GM23338 (cell line): Measurements from ENCODE around the gene TMC2. TPM values are rescaled to one million over a fixed set of nuclear protein-coding genes. Genes with fewer than 3 reads are reported as not detected.

Experiments
- ATAC-seq: fragments of 200-7000 bp; cut with Tn5 transposase; 3 replicates; pipeline ENCODE4 v1.9.1; 2020
- DNase-seq: peaks from one replicate; pipeline ENCODE4 v3.0.0-alpha.2; 2015; ENCODE audit warnings: low spot score
- H2AFZ ChIP-seq: fragments of 200-600 bp; sonication (generic); 2 replicates; pipeline ENCODE4 v1.8.0; 2016; ENCODE audit warnings: antibody characterized with exemption, mild to moderate bottlenecking, moderate library complexity
- H3F3A ChIP-seq: fragments of 200-600 bp; sonication (generic); replicated peaks from 2 replicates; pipeline ENCODE4 v1.8.0; 2017; ENCODE audit warnings: antibody characterized with exemption, mixed run types, low read depth
- H3K27ac ChIP-seq: fragments of 200-600 bp; sonication (generic); 2 replicates; pipeline ENCODE4 v1.6.1; 2016; ENCODE audit warnings: low read depth
- H3K27me3 ChIP-seq: fragments of 200-600 bp; sonication (generic); 2 replicates; pipeline ENCODE4 v1.8.0; 2016; ENCODE audit warnings: mild to moderate bottlenecking, mixed run types, moderate library complexity; ENCODE audit not compliant: insufficient read depth
- H3K36me3 ChIP-seq: fragments of 200-600 bp; sonication (generic); 2 replicates; pipeline ENCODE4 v1.8.0; 2016; ENCODE audit warnings: mild to moderate bottlenecking; ENCODE audit not compliant: insufficient read depth
- H3K4me1 ChIP-seq: fragments of 200-600 bp; sonication (generic); 2 replicates; pipeline ENCODE4 v1.8.0; 2016; ENCODE audit warnings: mild to moderate bottlenecking, moderate library complexity; ENCODE audit not compliant: insufficient read depth
- H3K4me2 ChIP-seq: fragments of 200-600 bp; sonication (generic); 2 replicates; pipeline ENCODE4 v1.7.1; 2017; ENCODE audit warnings: mixed run types
- H3K4me3 ChIP-seq: fragments of 200-600 bp; sonication (generic); 2 replicates; pipeline ENCODE4 v1.6.1; 2016; ENCODE audit warnings: mixed run types
- H3K79me2 ChIP-seq: fragments of 200-600 bp; sonication (generic); replicated peaks from 2 replicates; pipeline ENCODE4 v1.8.0; 2017; ENCODE audit warnings: mild to moderate bottlenecking; ENCODE audit not compliant: insufficient read depth
- H3K9me2 ChIP-seq: fragments of 200-600 bp; sonication (generic); 2 replicates; pipeline ENCODE4 v1.8.0; 2017; ENCODE audit not compliant: insufficient read depth
- H4K20me1 ChIP-seq: fragments of 200-600 bp; sonication (generic); replicated peaks from 2 replicates; pipeline ENCODE4 v1.8.0; 2017; ENCODE audit warnings: mild to moderate bottlenecking; ENCODE audit not compliant: insufficient read depth
- H3K27ac Mint-ChIP-seq: 2 replicates; pipeline ENCODE4 v1.8.0; 2020; ENCODE audit warnings: inconsistent platforms, mild to moderate bottlenecking, moderate library complexity, mixed read lengths
- H3K27me3 Mint-ChIP-seq: 3 replicates; pipeline ENCODE4 v1.8.0; 2022; ENCODE audit warnings: low read depth, mild to moderate bottlenecking, moderate library complexity, mixed read lengths, inconsistent platforms; ENCODE audit not compliant: insufficient read depth, poor library complexity
- H3K36me3 Mint-ChIP-seq: 3 replicates; pipeline ENCODE4 v1.8.0; 2021; ENCODE audit warnings: low read depth, mild to moderate bottlenecking, inconsistent platforms, moderate library complexity, mixed read lengths
- H3K4me1 Mint-ChIP-seq: 3 replicates; pipeline ENCODE4 v1.8.0; 2020; ENCODE audit warnings: mild to moderate bottlenecking, inconsistent platforms, mixed read lengths
- H3K4me3 Mint-ChIP-seq: 3 replicates; pipeline ENCODE4 v1.8.0; 2021; ENCODE audit warnings: moderate library complexity, mild to moderate bottlenecking, inconsistent platforms, mixed read lengths
- H3K9me3 Mint-ChIP-seq: 3 replicates; pipeline ENCODE4 v1.8.0; 2020; ENCODE audit warnings: moderate library complexity, mild to moderate bottlenecking, inconsistent platforms, mixed read lengths
- EZH2 ChIP-seq: fragments of 200-600 bp; sonication (generic); IDR thresholded peaks from one replicate; pipeline ENCODE4 v1.8.0; 2017; ENCODE audit warnings: antibody characterized with exemption, mild to moderate bottlenecking, low read depth; ENCODE audit not compliant: unreplicated experiment
- NANOG ChIP-seq: IDR thresholded peaks from 2 replicates; pipeline ENCODE4 v1.6.1; 2016; ENCODE audit warnings: antibody characterized with exemption, borderline replicate concordance
- POLR2AphosphoS5 ChIP-seq: IDR thresholded peaks from 2 replicates; pipeline ENCODE4 v1.6.1; 2016; ENCODE audit warnings: antibody characterized with exemption, low read depth
- ZNF114 ChIP-seq: fragments of 250-450 bp; sonication (Bioruptor Pico); IDR thresholded peaks from 2 replicates; pipeline ENCODE4 v1.5.0; 2020; ENCODE audit warnings: mild to moderate bottlenecking, moderate library complexity
- ZNF331 ChIP-seq: fragments of 250-450 bp; sonication (Bioruptor Pico); IDR thresholded peaks from 2 replicates; pipeline ENCODE4 v1.5.0; 2020; ENCODE audit warnings: low read depth, mild to moderate bottlenecking, moderate library complexity
- polyA plus RNA-seq: library from polyadenylated mRNA; unstranded; fragments of >200 nt; fragmentation: Nextera tagmentation; extraction: Ambion mirVana; gene quantifications from 2 replicates; pipeline ENCODE4 v1.2.1, GENCODE V29; 2016
- total RNA-seq: library from RNA; depleted of rRNA; stranded (reverse); fragments of >200 nt; shearing (Covaris generic); gene quantifications from 2 replicates; pipeline ENCODE4 v1.2.3, GENCODE V29; 2014
- TF ChIP-seq, protein P1 (sequence below), 2 experiments: fragments of 200-600 bp in 1 of 2; sonication (generic) in 1 of 2; conservative IDR thresholded peaks; 2 replicates each; pipeline versions ENCODE4 v1.5.1 to v1.6.1; 2016 to 2017; ENCODE audit warnings: antibody characterized with exemption in 2 of 2, low read depth in 2 of 2, mild to moderate bottlenecking in 2 of 2, moderate library complexity in 1 of 2
- TF ChIP-seq, protein P2 (sequence below): IDR thresholded peaks from 2 replicates; pipeline ENCODE4 v1.6.1; 2016; ENCODE audit warnings: antibody characterized with exemption
- TF ChIP-seq, protein P3 (sequence below): IDR thresholded peaks from one replicate; pipeline ENCODE4 v1.6.1; 2018; ENCODE audit warnings: antibody characterized with exemption; ENCODE audit not compliant: unreplicated experiment

TMC2 gene
- total and polyA plus RNA-seq, 2 experiments from 2014 or later = not detected

DNA sequence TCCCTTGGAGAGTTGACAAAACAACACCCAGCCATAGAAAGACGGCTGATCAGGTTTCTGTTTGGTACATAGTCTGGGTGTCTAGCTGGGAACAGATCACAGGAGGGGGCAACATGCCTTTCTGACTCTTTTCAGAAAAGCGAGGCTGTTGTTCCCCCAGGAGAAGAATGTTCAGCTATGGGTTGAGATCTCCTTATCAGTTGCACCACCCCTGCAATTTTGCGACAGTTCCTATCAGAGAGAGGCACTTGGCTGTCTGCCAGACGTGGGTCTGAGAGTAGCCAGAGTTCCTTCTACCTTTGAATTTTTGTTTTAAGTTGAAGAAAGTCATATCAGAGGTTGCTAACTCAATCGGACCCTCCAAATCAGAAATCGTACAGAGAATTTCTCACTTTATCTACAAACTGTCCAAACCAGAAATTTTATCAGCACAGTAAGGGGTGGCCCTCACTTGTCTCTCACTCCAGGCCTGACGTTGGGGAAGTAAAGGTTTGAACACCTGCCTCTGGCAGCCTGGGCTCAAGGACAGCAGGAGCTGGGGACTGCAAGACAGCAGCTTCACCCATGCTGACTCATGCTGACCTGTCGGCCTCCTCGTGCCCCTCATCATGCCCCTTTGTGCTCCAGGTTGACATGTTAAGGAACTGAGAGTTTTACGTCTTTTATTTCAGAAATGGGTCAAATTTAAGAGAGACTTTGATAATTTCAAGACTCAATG is 42.3 kb downstream of the TMC2 start:
- TF ChIP-seq NANOG = no peak
- TF ChIP-seq, protein P1, sequence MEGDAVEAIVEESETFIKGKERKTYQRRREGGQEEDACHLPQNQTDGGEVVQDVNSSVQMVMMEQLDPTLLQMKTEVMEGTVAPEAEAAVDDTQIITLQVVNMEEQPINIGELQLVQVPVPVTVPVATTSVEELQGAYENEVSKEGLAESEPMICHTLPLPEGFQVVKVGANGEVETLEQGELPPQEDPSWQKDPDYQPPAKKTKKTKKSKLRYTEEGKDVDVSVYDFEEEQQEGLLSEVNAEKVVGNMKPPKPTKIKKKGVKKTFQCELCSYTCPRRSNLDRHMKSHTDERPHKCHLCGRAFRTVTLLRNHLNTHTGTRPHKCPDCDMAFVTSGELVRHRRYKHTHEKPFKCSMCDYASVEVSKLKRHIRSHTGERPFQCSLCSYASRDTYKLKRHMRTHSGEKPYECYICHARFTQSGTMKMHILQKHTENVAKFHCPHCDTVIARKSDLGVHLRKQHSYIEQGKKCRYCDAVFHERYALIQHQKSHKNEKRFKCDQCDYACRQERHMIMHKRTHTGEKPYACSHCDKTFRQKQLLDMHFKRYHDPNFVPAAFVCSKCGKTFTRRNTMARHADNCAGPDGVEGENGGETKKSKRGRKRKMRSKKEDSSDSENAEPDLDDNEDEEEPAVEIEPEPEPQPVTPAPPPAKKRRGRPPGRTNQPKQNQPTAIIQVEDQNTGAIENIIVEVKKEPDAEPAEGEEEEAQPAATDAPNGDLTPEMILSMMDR (conservative IDR thresholded peaks at IDR 0.05; ENCODE audit: low read depth in 2 of 2) = no peak
- Histone ChIP-seq H3F3A (no peaks in the 10 kb centered on the region), H3K36me3 (no peaks in the 10 kb centered on the region), H3K4me2 (no peak overlapping the region), H3K27ac (no peak overlapping the region), H3K4me3 (no peak overlapping the region), H4K20me1 (no peaks in the 10 kb centered on the region), H3K4me1 (no peaks in the 10 kb centered on the region), H3K27me3 (no peaks in the 10 kb centered on the region), H3K79me2 (no peaks in the 10 kb centered on the region), H3K9me2 (no peaks in the 10 kb centered on the region), H2AFZ (peak overlapping the region; percentile 66)
- Mint-ChIP-seq H3K9me3 (no peaks in the 10 kb centered on the region), H3K36me3 (no peaks in the 10 kb centered on the region), H3K27ac (no peak overlapping the region; the same call in 1 of the 2 replicates), H3K4me3 (no peak overlapping the region), H3K4me1 (no peaks in the 10 kb centered on the region), H3K27me3 (peaks cover 6% of the 10 kb centered on the region)
- ATAC-seq = no peak
- no peak for DNase-seq

DNA sequence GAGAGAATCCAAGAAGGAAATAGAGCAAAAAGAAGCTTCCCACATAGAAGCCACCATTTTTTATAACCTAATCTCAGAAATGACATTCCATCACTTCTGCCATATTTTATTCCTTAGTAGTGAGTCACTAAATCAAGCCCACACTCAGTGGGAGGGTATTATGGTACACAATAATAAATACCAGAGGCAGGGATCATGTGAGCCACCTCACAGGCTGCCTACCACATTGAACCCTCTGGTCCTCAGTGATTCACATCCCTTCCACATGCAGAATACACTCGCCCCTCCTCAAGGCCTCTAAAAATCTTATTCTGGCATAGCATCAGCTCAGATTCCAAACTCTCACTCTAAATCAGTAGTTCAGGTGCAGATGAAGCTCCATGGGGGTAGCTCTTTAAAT is 49.4 kb downstream of the TMC2 start:
- H3K4me3 Mint-ChIP-seq = no peak overlapping the region
- no peaks in the 10 kb centered on the region for H3K36me3 Mint-ChIP-seq
- no peak for ATAC-seq
- TF ChIP-seq, protein P1 (conservative IDR thresholded peaks at IDR 0.05; ENCODE audit: low read depth in 2 of 2) = no peak
- TF ChIP-seq POLR2AphosphoS5 (no peak), ZNF114 (CRISPR knock-in tag) (no peak), ZNF331 (CRISPR knock-in tag) (no peak), EZH2 (no peak)
- TF ChIP-seq, protein P2, sequence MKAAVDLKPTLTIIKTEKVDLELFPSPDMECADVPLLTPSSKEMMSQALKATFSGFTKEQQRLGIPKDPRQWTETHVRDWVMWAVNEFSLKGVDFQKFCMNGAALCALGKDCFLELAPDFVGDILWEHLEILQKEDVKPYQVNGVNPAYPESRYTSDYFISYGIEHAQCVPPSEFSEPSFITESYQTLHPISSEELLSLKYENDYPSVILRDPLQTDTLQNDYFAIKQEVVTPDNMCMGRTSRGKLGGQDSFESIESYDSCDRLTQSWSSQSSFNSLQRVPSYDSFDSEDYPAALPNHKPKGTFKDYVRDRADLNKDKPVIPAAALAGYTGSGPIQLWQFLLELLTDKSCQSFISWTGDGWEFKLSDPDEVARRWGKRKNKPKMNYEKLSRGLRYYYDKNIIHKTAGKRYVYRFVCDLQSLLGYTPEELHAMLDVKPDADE = no peak
- TF ChIP-seq, protein P3, sequence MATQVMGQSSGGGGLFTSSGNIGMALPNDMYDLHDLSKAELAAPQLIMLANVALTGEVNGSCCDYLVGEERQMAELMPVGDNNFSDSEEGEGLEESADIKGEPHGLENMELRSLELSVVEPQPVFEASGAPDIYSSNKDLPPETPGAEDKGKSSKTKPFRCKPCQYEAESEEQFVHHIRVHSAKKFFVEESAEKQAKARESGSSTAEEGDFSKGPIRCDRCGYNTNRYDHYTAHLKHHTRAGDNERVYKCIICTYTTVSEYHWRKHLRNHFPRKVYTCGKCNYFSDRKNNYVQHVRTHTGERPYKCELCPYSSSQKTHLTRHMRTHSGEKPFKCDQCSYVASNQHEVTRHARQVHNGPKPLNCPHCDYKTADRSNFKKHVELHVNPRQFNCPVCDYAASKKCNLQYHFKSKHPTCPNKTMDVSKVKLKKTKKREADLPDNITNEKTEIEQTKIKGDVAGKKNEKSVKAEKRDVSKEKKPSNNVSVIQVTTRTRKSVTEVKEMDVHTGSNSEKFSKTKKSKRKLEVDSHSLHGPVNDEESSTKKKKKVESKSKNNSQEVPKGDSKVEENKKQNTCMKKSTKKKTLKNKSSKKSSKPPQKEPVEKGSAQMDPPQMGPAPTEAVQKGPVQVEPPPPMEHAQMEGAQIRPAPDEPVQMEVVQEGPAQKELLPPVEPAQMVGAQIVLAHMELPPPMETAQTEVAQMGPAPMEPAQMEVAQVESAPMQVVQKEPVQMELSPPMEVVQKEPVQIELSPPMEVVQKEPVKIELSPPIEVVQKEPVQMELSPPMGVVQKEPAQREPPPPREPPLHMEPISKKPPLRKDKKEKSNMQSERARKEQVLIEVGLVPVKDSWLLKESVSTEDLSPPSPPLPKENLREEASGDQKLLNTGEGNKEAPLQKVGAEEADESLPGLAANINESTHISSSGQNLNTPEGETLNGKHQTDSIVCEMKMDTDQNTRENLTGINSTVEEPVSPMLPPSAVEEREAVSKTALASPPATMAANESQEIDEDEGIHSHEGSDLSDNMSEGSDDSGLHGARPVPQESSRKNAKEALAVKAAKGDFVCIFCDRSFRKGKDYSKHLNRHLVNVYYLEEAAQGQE = no peak

More for the DNA sequence above, 49.4 kb downstream of the TMC2 start:
- Histone ChIP-seq H3K36me3 (no peaks in the 10 kb centered on the region), H2AFZ (no peak overlapping the region), H3K4me2 (no peak overlapping the region), H3F3A (no peaks in the 10 kb centered on the region), H3K9me2 (no peaks in the 10 kb centered on the region), H3K4me1 (no peaks in the 10 kb centered on the region), H3K79me2 (no peaks in the 10 kb centered on the region), H4K20me1 (no peaks in the 10 kb centered on the region), H3K27me3 (no peaks in the 10 kb centered on the region), H3K4me3 (no peak overlapping the region), H3K27ac (no peak overlapping the region)
- Mint-ChIP-seq H3K9me3 (no peaks in the 10 kb centered on the region), H3K4me1 (no peaks in the 10 kb centered on the region), H3K27ac (no peak overlapping the region), H3K27me3 (peaks cover 3% of the 10 kb centered on the region)
- no peak for DNase-seq
